Frontal cortex (tissue), 4 donors: Measurements from ENCODE around the gene ZFYVE9. TPM values are rescaled to one million over a fixed set of nuclear protein-coding genes. Genes with fewer than 3 reads are reported as not detected.
"Not testable (repeated sequence)": the region's sequence is repeated elsewhere in the genome, so short reads cannot be mapped to it uniquely, and the experiment has no call there.

Experiments
- DNase-seq, 2 donors: peaks; one replicate each; pipeline ENCODE4 v3.0.0; 2012; ENCODE audit warnings: low spot score in 2 of 2
- FAIRE-seq: peaks from 2 replicates; lab custom pipeline; 2012; peaks lifted over from hg19 to GRCh38; lab: Jason Lieb, UNC
- total RNA-seq: library from RNA; depleted of rRNA; stranded (reverse); fragments of >200 nt; gene quantifications from one replicate; pipeline ENCODE4 v1.2.3, GENCODE V29; 2014
- donor health status: control.
- donor health status: control.
- donor health status: control.

The ZFYVE9 gene
- total RNA-seq, 1 donor from 2014 or later = 79.1 TPM

GRCh38 chr1:52182328-52182727 is 40.4 kb downstream of the ZFYVE9 start:
- DNase-seq, FAIRE-seq: not testable (repeated sequence)

- DNase-seq = no peak
- FAIRE-seq = peak; percentile 83
Measured at GRCh38 chr1:52182874-52183400, 41.0 kb downstream of the ZFYVE9 start.

- DNase-seq (no peak), FAIRE-seq (no peak)
Measured at GRCh38 chr1:52186449-52186848, 44.6 kb downstream of the ZFYVE9 start.

- DNase-seq (no peak), FAIRE-seq (no peak)
Measured at GRCh38 chr1:52189898-52190480, 48.1 kb downstream of the ZFYVE9 start.

GRCh38 chr1:52190500-52191252 is 48.8 kb downstream of the ZFYVE9 start:
- DNase-seq = no peak
- no peak for FAIRE-seq

- no peak for DNase-seq
- FAIRE-seq = no peak
Measured at GRCh38 chr1:52191395-52191965, 49.6 kb downstream of the ZFYVE9 start.

- FAIRE-seq (no peak), DNase-seq (no peak)
Measured at GRCh38 chr1:52192024-52192423, 50.1 kb downstream of the ZFYVE9 start.

- FAIRE-seq = no peak
Measured at GRCh38 chr1:52192436-52192835, 50.5 kb downstream of the ZFYVE9 start.

GRCh38 chr1:52193985-52194384 is 52.1 kb downstream of the ZFYVE9 start:
- DNase-seq (no peak), FAIRE-seq (no peak)

More at GRCh38 chr1:52192436-52192835, 50.5 kb downstream of the ZFYVE9 start:
- DNase-seq = no peak

- DNase-seq (no peak), FAIRE-seq (no peak)
Measured at GRCh38 chr1:52195161-52195560, 53.3 kb downstream of the ZFYVE9 start.

- no peak for DNase-seq
- no peak for FAIRE-seq
Measured at GRCh38 chr1:52203935-52204625, 62.2 kb downstream of the ZFYVE9 start.

- DNase-seq (no peak), FAIRE-seq (no peak)
Measured at GRCh38 chr1:52204696-52205095, 62.8 kb downstream of the ZFYVE9 start.

GRCh38 chr1:52206686-52207085 is 64.8 kb downstream of the ZFYVE9 start:
- not testable (repeated sequence) for FAIRE-seq, DNase-seq

- FAIRE-seq = no peak
- DNase-seq = no peak
Measured at GRCh38 chr1:52209429-52209828, 67.5 kb downstream of the ZFYVE9 start.

- no peak for FAIRE-seq
- no peak for DNase-seq
Measured at GRCh38 chr1:52210044-52210443, 68.2 kb downstream of the ZFYVE9 start.

GRCh38 chr1:52216907-52217458 is 75.1 kb downstream of the ZFYVE9 start:
- FAIRE-seq (no peak), DNase-seq (no peak)

GRCh38 chr1:52225174-52225573 is 83.3 kb downstream of the ZFYVE9 start:
- DNase-seq = no peak
- no peak for FAIRE-seq

- FAIRE-seq = no peak
Measured at GRCh38 chr1:52229494-52229893, 87.6 kb downstream of the ZFYVE9 start.

GRCh38 chr1:52233463-52233862 is 91.6 kb downstream of the ZFYVE9 start:
- DNase-seq = no peak
- no peak for FAIRE-seq

More at GRCh38 chr1:52229494-52229893, 87.6 kb downstream of the ZFYVE9 start:
- no peak for DNase-seq

- DNase-seq (no peak), FAIRE-seq (no peak)
Measured at GRCh38 chr1:52234014-52234413, 92.1 kb downstream of the ZFYVE9 start.
